ENCODE results near the gene VPREB1.

VPREB1 gene

GRCh38 chr22:22226448-22227187 is 18.0 kb upstream of the VPREB1 start:
- no peak for TF ChIP-seq ZNF274 (IDR thresholded peaks at IDR 0.05; ENCODE audit: low read depth, low read length)
- H3K4me3 ChIP-seq (ENCODE audit: low read length): no peak overlapping the region

- no peak overlapping the region for H3K4me3 ChIP-seq (ENCODE audit: low read length)
- no peak for TF ChIP-seq ZNF274 (IDR thresholded peaks at IDR 0.05; ENCODE audit: low read depth, low read length)
Measured at GRCh38 chr22:22228421-22228820, 16.2 kb upstream of the VPREB1 start.

- H3K4me3 ChIP-seq (ENCODE audit: low read length): no peak overlapping the region
Measured at GRCh38 chr22:22228921-22229320, 15.7 kb upstream of the VPREB1 start.

GRCh38 chr22:22229683-22230420 is 14.7 kb upstream of the VPREB1 start:
- no peak for TF ChIP-seq ZNF274 (IDR thresholded peaks at IDR 0.05; ENCODE audit: low read depth, low read length)
- H3K4me3 ChIP-seq (ENCODE audit: low read length): no peak overlapping the region

More at GRCh38 chr22:22228921-22229320, 15.7 kb upstream of the VPREB1 start:
- TF ChIP-seq ZNF274 (IDR thresholded peaks at IDR 0.05; ENCODE audit: low read depth, low read length): no peak

- no peak overlapping the region for H3K4me3 ChIP-seq (ENCODE audit: low read length)
- no peak for TF ChIP-seq ZNF274 (IDR thresholded peaks at IDR 0.05; ENCODE audit: low read depth, low read length)
Measured at GRCh38 chr22:22230438-22230837, 14.1 kb upstream of the VPREB1 start.

- no peak overlapping the region for H3K4me3 ChIP-seq (ENCODE audit: low read length)
- no peak for TF ChIP-seq ZNF274 (IDR thresholded peaks at IDR 0.05; ENCODE audit: low read depth, low read length)
Measured at GRCh38 chr22:22233081-22233480, 11.5 kb upstream of the VPREB1 start.

GRCh38 chr22:22235558-22235957 is 9.0 kb upstream of the VPREB1 start:
- no peak overlapping the region for H3K4me3 ChIP-seq (ENCODE audit: low read length)
- TF ChIP-seq ZNF274 (IDR thresholded peaks at IDR 0.05; ENCODE audit: low read depth, low read length): no peak

- no peak overlapping the region for H3K4me3 ChIP-seq (ENCODE audit: low read length)
- TF ChIP-seq ZNF274 (IDR thresholded peaks at IDR 0.05; ENCODE audit: low read depth, low read length): no peak
Measured at GRCh38 chr22:22237521-22237920, 7.1 kb upstream of the VPREB1 start.

GRCh38 chr22:22239311-22239939 is 5.2 kb upstream of the VPREB1 start:
- H3K4me3 ChIP-seq (ENCODE audit: low read length): no peak overlapping the region
- TF ChIP-seq ZNF274 (IDR thresholded peaks at IDR 0.05; ENCODE audit: low read depth, low read length): no peak

GRCh38 chr22:22241554-22241898 is 3.1 kb upstream of the VPREB1 start:
- no peak for TF ChIP-seq ZNF274 (IDR thresholded peaks at IDR 0.05; ENCODE audit: low read depth, low read length)
- H3K4me3 ChIP-seq (ENCODE audit: low read length): no peak overlapping the region

GRCh38 chr22:22242488-22242887 is 2.1 kb upstream of the VPREB1 start:
- H3K4me3 ChIP-seq (ENCODE audit: low read length): no peak overlapping the region
- TF ChIP-seq ZNF274 (IDR thresholded peaks at IDR 0.05; ENCODE audit: low read depth, low read length): no peak

GRCh38 chr22:22243033-22243680 is 1.4 kb upstream of the VPREB1 start:
- H3K4me3 ChIP-seq (ENCODE audit: low read length): no peak overlapping the region
- no peak for TF ChIP-seq ZNF274 (IDR thresholded peaks at IDR 0.05; ENCODE audit: low read depth, low read length)

- no peak for TF ChIP-seq ZNF274 (IDR thresholded peaks at IDR 0.05; ENCODE audit: low read depth, low read length)
- H3K4me3 ChIP-seq (ENCODE audit: low read length): no peak overlapping the region
Measured at GRCh38 chr22:22245256-22245909, 797 bp downstream of the VPREB1 start.

GRCh38 chr22:22245935-22246525 is 1.4 kb downstream of the VPREB1 start:
- H3K4me3 ChIP-seq (ENCODE audit: low read length): no peak overlapping the region

More at GRCh38 chr22:22245935-22246525, 1.4 kb downstream of the VPREB1 start:
- no peak for TF ChIP-seq ZNF274 (IDR thresholded peaks at IDR 0.05; ENCODE audit: low read depth, low read length)
